Gastrocnemius medialis (tissue), 4 donors: ENCODE results near the gene TSC2. TPM values are rescaled to one million over a fixed set of nuclear protein-coding genes. Genes with fewer than 3 reads are reported as not detected.

Experiments
- ATAC-seq, 2 donors: fragments of 150-250 bp; one replicate each; pipeline ENCODE4 v1.9.1; 2016
- DNase-seq, 2 donors: peaks; one replicate each; pipeline ENCODE4 v3.0.0-alpha.2; 2019
- H3K27ac ChIP-seq, 4 donors: fragments of 200-600 bp; sonication (generic); 1 replicate in 1 of 4; 2 replicates in 3 of 4; pipeline ENCODE4 v1.5.1; 2016 to 2018; ENCODE audit warnings: mild to moderate bottlenecking in 2 of 4, moderate library complexity in 1 of 4
- H3K27me3 ChIP-seq, 3 donors: fragments of 200-600 bp; sonication (generic) in 2 of 3; 1 replicate in 1 of 3; 2 replicates in 2 of 3; pipeline versions ENCODE4 v1.5.1 to v1.6.0; 2016 to 2019; ENCODE audit warnings: mild to moderate bottlenecking in 1 of 3, moderate library complexity in 1 of 3
- H3K36me3 ChIP-seq, 2 donors: fragments of 200-600 bp; sonication (generic) in 1 of 2; one replicate each; pipeline ENCODE4 v1.5.1; 2017 to 2018
- H3K4me1 ChIP-seq, 2 donors: fragments of 200-600 bp; sonication (generic) in 1 of 2; one replicate each; pipeline ENCODE4 v1.5.1; 2016 to 2017; ENCODE audit warnings: mild to moderate bottlenecking in 2 of 2
- H3K4me3 ChIP-seq, 4 donors: fragments of 200-600 bp; sonication (generic) in 3 of 4; 1 replicate in 1 of 4; 2 replicates in 3 of 4; pipeline ENCODE4 v1.5.1; 2016 to 2019; ENCODE audit warnings: mild to moderate bottlenecking in 2 of 4
- H3K9me3 ChIP-seq, 3 donors: fragments of 200-600 bp; sonication (generic) in 2 of 3; 1 replicate in 1 of 3; 2 replicates in 2 of 3; pipeline ENCODE4 v1.5.1; 2016 to 2019
- POLR2A ChIP-seq, 2 donors: fragments of 450-650 bp; IDR thresholded peaks; one replicate each; pipeline ENCODE4 v1.6.1; 2017; ENCODE audit warnings: antibody characterized with exemption in 2 of 2, mild to moderate bottlenecking in 2 of 2, moderate library complexity in 2 of 2
- in situ Hi-C, 4 donors: fragments of 200-750 bp; cut with MboI; loops; one replicate each; pipeline versions ENCODE4 v1.15.0 to v1.8.0; 2017; ENCODE audit warnings: low sequenced_read_pairs in 4 of 4
- intact Hi-C: fragments of 100-400 bp; cut with DNase I; formaldehyde crosslinking; loops from one replicate; pipeline ENCODE4 v1.15.1; 2023; ENCODE audit warnings: low total_unique reads
- total RNA-seq, 4 donors: library from RNA; depleted of rRNA; stranded (reverse); fragments of >200 nt; gene quantifications; one replicate each; pipeline versions ENCODE4 v1.1.0 to v1.2.3, GENCODE V29; 2016
- TF ChIP-seq, protein P1 (sequence below), 5 experiments: fragments of 450-650 bp in 3 of 5; fragments of 200-600 bp in 2 of 5; sonication (generic) in 2 of 5; IDR thresholded peaks in 4 of 5; conservative IDR thresholded peaks in 1 of 5; 1 replicate in 4 of 5; 2 replicates in 1 of 5; pipeline ENCODE4 v1.5.1; 2016 to 2019; ENCODE audit warnings: antibody characterized with exemption in 5 of 5, mild to moderate bottlenecking in 3 of 5, moderate library complexity in 3 of 5

TSC2 gene
- total RNA-seq, 4 donors from 2014 or later, result 44.5 to 62.7 (median 53.8) TPM

GRCh38 chr16:2057438-2057837 is 9.7 kb downstream of the TSC2 start:
- no peak for DNase-seq
- H3K9me3 ChIP-seq, result no peaks in the 10 kb centered on the region
- no peaks in the 10 kb centered on the region for H3K4me1 ChIP-seq
- no peak for ATAC-seq
- intact Hi-C loops, result no loop called here
- in situ Hi-C loops, result no loop called here
- no peak overlapping the region for H3K27ac ChIP-seq
- peaks cover 0 to 47% of the 10 kb centered on the region in 2 donors for H3K36me3 ChIP-seq
- no peaks in the 10 kb centered on the region for H3K27me3 ChIP-seq
- no peak overlapping the region for H3K4me3 ChIP-seq
- TF ChIP-seq, protein P1, sequence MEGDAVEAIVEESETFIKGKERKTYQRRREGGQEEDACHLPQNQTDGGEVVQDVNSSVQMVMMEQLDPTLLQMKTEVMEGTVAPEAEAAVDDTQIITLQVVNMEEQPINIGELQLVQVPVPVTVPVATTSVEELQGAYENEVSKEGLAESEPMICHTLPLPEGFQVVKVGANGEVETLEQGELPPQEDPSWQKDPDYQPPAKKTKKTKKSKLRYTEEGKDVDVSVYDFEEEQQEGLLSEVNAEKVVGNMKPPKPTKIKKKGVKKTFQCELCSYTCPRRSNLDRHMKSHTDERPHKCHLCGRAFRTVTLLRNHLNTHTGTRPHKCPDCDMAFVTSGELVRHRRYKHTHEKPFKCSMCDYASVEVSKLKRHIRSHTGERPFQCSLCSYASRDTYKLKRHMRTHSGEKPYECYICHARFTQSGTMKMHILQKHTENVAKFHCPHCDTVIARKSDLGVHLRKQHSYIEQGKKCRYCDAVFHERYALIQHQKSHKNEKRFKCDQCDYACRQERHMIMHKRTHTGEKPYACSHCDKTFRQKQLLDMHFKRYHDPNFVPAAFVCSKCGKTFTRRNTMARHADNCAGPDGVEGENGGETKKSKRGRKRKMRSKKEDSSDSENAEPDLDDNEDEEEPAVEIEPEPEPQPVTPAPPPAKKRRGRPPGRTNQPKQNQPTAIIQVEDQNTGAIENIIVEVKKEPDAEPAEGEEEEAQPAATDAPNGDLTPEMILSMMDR (IDR thresholded peaks at IDR 0.05 in 4 of 5, conservative IDR thresholded peaks at IDR 0.05 in 1 of 5), result no peak
- no peak for TF ChIP-seq POLR2A (IDR thresholded peaks at IDR 0.05)

DNA sequence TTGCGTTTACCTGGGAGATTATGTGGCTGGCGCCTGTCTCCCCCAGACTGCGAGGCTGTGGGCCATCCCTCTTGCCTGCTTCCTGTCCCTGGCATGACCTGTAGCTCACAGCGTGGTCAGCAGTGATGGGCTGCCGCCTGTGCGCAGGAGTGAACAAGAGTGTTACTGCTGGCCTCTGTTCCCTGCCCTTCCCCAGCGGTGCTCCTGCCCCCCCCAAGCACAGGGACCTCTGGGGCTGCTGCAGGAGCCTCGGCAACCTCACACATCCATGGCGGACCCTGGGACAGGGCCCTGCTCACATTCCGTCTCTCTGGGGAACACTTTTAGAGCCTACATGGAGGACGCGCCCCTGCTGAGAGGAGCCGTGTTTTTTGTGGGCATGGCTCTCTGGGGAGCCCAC is 10.6 kb downstream of the TSC2 start:
- intact Hi-C loops, result no loop called here

GRCh38 chr16:2058872-2059271 is 11.1 kb downstream of the TSC2 start:
- H3K27me3 ChIP-seq, result no peaks in the 10 kb centered on the region
- in situ Hi-C loops, result no loop called here
- intact Hi-C loops, result no loop called here
- no peak overlapping the region for H3K27ac ChIP-seq
- TF ChIP-seq, protein P1 (IDR thresholded peaks at IDR 0.05 in 4 of 5, conservative IDR thresholded peaks at IDR 0.05 in 1 of 5), result no peak
- no peak for TF ChIP-seq POLR2A (IDR thresholded peaks at IDR 0.05)
- no peak for DNase-seq
- no peak overlapping the region for H3K4me3 ChIP-seq
- ATAC-seq, result no peak
- no peaks in the 10 kb centered on the region for H3K9me3 ChIP-seq
- no peaks in the 10 kb centered on the region for H3K4me1 ChIP-seq
- peaks cover 0 to 47% of the 10 kb centered on the region in 2 donors for H3K36me3 ChIP-seq

More for the DNA sequence above, 10.6 kb downstream of the TSC2 start:
- no peak for TF ChIP-seq POLR2A (IDR thresholded peaks at IDR 0.05)
- TF ChIP-seq, protein P1 (IDR thresholded peaks at IDR 0.05 in 4 of 5, conservative IDR thresholded peaks at IDR 0.05 in 1 of 5), result no peak
- H3K4me1 ChIP-seq, result no peaks in the 10 kb centered on the region
- ATAC-seq, result no peak
- H3K4me3 ChIP-seq, result no peak overlapping the region
- in situ Hi-C loops, result no loop called here
- peaks cover 0 to 47% of the 10 kb centered on the region in 2 donors for H3K36me3 ChIP-seq
- DNase-seq, result no peak
- no peak overlapping the region for H3K27ac ChIP-seq
- H3K27me3 ChIP-seq, result no peaks in the 10 kb centered on the region
- no peaks in the 10 kb centered on the region for H3K9me3 ChIP-seq

DNA sequence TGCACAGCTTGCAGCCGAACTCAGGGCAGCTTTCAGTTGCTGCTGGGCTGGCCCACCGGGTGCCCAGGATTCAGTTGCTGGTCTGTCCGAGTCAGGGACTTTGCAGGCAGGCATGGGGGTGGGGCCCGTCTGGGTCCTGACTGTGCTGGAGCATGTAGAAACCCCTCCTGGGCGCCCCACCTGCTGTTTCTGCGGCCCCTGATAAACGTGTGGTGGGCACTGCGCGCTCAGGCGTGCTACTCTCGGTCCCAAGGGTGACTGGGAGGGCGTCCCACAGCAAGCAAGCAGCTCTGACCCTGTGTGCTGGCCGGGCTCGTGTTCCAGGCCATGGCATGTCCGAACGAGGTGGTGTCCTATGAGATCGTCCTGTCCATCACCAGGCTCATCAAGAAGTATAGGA is 12.6 kb downstream of the TSC2 start:
- Histone ChIP-seq H3K27me3 (no peaks in the 10 kb centered on the region), H3K4me1 (no peaks in the 10 kb centered on the region), H3K36me3 (peaks cover 0 to 52% of the 10 kb centered on the region in 2 donors), H3K9me3 (no peaks in the 10 kb centered on the region), H3K27ac (no peak overlapping the region), H3K4me3 (no peak overlapping the region)
- in situ Hi-C loops (no loop called here), intact Hi-C loops (no loop called here)
- ATAC-seq (no peak), DNase-seq (no peak)
- TF ChIP-seq POLR2A (IDR thresholded peaks at IDR 0.05), result no peak
- TF ChIP-seq, protein P1 (IDR thresholded peaks at IDR 0.05 in 4 of 5, conservative IDR thresholded peaks at IDR 0.05 in 1 of 5), result no peak

DNA sequence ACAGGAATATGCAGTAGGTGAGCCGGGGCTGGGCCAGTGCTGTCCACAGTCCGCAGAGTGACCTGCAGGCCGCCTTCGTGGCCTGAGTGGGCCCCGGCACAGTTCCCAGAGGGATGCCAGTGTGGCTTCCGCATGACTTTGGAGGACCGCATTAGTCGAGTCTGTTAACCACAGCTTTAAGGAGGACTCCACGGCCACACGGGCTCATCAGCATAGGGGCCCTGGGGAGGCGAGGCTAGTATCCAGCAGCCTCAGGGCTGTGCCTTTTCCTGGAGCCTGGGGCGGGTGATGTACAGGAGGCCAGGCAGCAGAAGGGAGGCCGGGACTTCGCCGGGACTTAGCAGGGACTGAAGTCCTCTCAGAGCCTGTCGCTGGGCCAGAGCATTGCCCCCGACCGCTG is 13.2 kb downstream of the TSC2 start:
- TF ChIP-seq, protein P1 (IDR thresholded peaks at IDR 0.05 in 4 of 5, conservative IDR thresholded peaks at IDR 0.05 in 1 of 5), result no peak
- TF ChIP-seq POLR2A (IDR thresholded peaks at IDR 0.05), result no peak
- H3K4me3 ChIP-seq, result no peak overlapping the region
- intact Hi-C loops, result no loop called here
- H3K27me3 ChIP-seq, result no peaks in the 10 kb centered on the region
- ATAC-seq (no peak), DNase-seq (no peak)
- peaks cover 0 to 59% of the 10 kb centered on the region in 2 donors for H3K36me3 ChIP-seq
- no peaks in the 10 kb centered on the region for H3K4me1 ChIP-seq
- in situ Hi-C loops, result no loop called here
- H3K27ac ChIP-seq, result no peak overlapping the region
- no peaks in the 10 kb centered on the region for H3K9me3 ChIP-seq
